NCI-H2227 treated with DMSO at 0.1 percent for 48 hours (cell line): ENCODE results near the gene ROMO1.

Experiments
- DNase-seq: peaks from one replicate; lab custom pipeline; 2025; lab: John Stamatoyannopoulos, UW

The ROMO1 gene

DNA sequence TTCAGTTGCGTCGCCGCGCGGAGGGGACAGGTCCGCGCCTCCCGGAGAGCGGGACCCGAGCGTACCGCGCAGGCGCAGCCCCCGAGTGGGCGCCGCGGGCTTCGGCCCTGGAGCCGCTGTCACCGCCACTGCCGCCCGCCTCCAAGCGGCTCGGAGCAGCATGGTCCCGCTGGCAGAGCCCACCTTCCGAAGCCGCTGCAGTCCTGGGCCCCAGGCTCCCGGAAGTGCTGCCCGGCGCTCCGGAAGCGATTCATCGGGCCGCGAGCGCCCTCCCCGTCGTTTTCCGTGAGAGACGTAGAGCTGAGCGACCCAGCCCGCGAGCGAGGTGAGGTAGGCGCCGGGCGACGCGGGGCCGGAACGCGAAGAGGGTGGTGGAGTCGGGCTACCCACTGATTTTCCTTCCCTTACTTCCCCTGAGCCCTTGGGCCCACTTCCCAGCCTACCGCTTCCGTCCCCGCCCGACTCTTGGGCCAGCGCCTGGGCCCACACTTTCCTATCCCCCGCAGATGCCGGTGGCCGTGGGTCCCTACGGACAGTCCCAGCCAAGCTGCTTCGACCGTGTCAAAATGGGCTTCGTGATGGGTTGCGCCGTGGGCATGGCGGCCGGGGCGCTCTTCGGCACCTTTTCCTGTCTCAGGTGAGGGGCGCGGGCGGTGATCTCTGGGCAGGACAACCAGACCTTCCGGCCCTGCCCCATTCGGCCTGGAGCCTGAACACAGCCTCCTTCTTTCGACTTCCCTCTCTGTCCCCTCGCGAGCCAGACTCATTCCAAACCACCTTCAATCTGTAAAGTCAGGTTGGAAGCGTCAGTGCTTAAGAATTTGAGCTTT, at the start of gene ROMO1, which contains the start of gene NFS1:
ROMO1 (plus strand) TSS at position 279 of the 830 bp plus-strand sequence; CDS start at position 507, 228 bp downstream.
NFS1 (minus strand) TSS at position 226 of the 830 bp plus-strand sequence; CDS start at position 162, 64 bp downstream.
- peak; percentile 85 for DNase-seq

DNA sequence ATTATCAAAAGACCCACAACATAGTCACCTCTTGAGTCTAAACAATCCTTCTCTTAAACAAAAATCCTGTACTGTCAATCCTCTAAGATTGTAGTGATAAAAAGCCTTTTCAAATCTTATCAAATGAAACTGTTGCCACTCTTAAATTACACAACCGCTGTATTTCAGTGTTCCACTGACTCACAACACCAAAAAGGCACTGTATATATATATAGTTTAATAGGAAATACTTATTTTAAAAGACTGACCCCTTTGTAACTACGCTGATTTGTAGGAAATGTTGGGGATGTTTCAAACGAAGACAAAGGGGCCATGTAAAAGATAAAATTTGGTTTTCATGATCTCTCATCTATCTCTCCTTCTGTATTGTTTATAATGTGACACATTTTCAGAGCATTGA, 48.6 kb upstream of the ROMO1 start:
- DNase-seq = no peak

DNA sequence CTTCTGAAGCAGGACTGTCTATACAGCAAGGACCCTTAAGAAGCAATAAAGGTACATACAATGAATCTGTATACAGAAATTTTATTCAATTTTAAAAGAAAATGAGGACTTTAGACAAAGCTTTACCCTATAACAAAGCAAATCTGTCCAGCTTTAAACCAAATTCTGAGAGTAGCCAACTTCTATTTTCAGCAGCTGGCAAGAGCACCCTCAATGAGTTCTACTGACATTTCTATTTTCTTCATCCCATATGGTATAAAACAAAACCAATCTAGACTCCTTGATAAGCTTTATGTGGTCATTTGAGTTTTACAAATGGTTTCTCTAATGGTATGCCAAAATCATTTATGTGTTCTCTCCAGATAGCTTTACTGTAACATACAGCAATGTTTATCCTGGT, 47.2 kb upstream of the ROMO1 start:
- no peak for DNase-seq

DNA sequence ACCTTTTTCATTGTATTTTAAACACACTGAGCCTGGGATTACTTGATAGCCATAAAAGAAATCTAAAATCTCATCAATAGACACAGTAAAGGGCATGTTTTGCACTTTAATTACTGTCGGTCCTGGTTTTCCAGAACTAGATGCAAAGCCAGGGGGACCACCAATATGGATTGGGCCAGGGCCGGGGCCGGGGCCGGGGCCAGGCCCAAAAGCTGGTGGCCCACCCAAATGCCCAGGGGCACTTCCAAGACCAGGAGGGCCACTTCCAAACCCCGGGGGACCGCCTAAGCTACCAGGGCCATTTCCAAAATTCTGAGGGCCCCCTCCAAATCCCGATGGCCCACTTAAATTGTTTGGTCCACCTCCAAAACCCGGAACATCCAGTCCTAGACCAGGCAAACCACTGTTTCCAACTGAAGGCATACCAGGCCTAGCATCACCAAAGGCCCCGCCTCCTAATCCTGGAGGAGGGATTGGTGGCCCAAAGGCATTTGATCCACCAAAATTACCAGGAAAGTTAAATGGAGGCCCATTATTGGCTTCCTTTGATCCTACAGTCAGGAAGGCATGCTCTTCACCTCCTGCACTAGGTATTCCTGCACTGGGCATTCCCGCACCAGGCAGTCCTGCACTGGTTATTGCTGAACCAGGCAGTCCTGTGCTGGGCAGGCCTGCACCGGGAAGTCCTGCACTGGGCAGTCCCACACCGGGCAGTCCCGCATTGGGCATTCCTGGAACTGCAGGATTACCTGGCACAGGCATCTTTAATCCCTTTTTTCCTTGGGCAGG, 46.4 kb upstream of the ROMO1 start:
- DNase-seq = no peak

DNA sequence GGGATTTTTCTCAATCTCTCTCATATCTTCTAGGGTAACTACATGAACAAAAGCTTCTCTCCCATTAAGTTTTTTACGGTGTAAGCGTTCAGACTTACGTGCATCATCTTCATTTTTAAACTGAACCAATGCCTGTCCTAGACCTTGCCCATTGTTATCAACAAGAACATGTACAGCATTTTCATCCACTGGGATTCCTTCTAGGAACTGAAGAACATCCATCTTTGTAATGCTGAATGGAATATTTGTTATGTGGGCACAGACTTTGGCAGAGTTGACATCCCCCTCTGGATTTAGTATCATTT, 45.8 kb upstream of the ROMO1 start:
- DNase-seq = no peak

DNA sequence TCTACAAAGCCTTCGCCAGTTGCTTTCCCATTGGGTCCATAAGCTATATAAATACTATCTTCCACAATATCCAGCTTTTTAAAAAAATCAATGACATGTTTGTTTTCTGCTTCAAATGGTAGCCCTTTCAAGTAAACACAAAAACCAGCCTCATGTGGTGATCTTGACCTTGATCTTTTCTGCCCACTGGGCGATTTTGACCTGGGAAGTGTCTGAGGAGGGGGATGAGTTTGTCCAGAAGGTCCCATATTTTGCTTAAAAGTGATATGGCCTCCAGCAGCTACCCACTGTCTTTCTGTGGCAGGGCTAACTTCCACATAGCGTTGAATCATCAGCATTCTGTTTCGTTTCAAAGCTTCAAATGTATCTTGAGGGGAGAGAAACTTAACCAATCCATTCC, 45.3 kb upstream of the ROMO1 start:
- no peak for DNase-seq

DNA sequence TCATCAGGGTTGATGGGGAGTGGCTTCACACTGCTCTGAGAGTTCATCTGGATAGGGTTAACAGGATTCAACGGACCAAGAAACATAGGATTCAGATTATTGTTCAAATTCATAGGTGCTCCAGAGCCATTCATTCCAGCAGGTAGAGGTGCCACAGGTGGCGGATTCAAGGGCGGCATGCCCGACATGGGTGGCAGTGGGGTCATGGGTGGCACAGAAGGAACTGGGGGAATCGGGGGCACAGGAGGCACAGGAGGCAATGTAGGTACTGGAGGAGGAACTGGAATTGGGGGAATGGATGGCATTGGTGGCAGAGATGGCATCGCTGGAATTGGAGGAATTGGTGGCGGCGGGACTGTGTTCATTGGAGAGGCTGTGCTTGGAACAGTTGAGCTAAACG, 44.8 kb upstream of the ROMO1 start:
- no peak for DNase-seq

DNA sequence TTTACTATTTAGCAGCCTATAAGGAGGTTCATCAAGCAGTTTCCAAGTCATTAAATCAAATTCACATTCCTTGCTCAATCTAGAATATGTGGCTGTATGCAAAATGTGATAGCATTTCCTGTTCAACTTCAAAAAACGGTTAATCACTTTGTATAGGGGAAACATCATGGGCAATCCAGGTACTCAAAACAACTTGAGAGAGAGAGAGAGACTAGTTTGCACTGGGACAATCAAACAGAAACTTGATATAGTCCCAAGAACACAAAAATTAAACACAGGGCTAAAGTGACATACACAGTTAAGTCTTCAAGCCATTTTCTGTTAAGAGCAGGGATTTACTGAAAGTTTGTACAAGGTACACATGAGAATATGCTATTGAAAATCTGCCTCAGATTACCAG, 41.9 kb upstream of the ROMO1 start:
- DNase-seq = no peak

DNA sequence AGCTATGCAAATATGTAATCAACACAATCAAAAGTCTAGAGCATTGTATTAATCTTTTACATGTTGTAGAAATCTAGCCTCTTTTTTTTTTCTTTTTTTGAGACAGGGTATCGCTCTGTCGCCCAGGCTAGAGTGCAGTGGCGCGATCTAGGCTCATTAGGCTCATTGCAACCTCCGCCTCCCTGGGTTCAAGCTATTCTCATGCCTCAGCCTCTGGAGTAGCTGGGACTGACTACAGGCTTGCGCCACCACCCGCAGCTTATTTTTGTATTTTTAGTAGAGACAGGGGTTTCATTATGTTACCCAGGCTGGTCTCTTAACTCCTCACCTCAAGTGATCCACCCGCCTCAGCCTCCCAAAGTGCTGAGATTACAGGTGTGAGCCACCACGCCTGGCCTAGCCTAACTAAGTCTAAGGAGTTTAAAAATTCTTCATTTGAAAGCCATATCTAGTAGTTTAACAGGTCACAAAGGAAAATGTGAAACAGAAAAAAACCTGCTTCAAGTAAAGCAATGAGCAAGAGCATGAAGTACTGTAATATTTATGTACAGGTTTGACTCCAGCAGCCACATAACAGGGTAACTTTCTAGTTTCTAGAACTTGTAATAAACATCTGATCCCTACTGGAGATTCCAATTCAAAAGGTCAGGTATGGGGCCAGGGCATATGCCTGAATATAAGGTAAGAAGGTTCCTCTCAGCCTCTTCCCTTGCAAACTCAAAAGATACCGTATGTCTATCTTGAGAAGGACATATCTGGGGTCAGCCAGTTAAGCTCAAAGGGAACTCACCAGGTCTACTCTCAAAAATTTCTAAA, 38.9 kb upstream of the ROMO1 start:
- DNase-seq = no peak

DNA sequence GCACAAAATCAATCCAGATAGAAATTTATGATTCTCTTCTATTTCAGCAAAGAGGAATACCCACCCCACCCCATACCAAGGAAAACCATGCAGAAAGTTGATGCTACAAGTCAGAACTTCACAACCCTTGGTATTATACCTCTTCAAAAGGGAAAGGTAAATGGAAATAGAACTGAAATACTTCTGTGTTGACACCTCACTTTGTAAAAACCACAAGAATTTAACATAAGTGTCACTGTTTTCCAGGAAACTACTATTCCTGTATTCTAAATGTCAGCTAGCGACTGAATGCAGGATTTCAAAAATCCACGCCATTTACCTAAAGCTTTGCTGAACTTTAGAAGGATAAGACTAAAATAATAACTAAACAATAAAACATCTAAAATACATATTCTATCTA, 38.2 kb upstream of the ROMO1 start:
- DNase-seq = no peak

DNA sequence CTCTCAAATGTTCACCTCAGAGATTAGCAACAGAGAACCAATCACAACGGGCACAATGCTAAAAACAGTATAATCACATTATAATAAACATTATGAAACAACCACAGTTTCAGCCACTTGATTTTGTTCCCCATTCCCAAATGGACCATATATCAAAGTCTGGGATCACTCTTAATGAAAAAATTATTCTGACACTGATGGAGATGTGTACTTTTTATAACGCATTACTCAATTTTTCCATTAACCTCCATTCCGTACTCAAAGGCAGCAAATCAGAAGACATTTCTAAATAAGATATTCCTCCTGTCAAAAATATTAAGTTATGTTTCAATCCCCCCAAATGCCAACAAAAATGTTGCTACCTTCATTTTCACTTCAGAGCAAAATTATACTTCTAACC, 37.3 kb upstream of the ROMO1 start:
- DNase-seq = no peak

DNA sequence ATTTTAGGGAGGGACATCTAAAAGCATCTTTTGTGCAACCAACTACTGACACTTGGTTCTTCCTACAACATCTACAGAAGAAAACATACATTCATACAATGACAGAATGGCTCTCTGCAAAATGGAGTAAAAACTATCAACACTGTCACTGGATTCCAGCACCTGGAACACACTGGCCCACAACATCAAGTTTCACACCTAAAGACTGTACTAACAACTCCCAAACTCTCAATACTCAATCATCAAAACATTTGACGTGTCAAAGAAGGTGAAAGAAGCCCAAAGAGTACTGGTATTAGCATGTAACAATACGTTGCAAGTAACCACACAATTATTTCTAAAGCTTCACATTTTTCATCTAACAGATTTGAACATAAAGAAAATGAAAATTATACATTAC, 36.7 kb upstream of the ROMO1 start:
- no peak for DNase-seq

DNA sequence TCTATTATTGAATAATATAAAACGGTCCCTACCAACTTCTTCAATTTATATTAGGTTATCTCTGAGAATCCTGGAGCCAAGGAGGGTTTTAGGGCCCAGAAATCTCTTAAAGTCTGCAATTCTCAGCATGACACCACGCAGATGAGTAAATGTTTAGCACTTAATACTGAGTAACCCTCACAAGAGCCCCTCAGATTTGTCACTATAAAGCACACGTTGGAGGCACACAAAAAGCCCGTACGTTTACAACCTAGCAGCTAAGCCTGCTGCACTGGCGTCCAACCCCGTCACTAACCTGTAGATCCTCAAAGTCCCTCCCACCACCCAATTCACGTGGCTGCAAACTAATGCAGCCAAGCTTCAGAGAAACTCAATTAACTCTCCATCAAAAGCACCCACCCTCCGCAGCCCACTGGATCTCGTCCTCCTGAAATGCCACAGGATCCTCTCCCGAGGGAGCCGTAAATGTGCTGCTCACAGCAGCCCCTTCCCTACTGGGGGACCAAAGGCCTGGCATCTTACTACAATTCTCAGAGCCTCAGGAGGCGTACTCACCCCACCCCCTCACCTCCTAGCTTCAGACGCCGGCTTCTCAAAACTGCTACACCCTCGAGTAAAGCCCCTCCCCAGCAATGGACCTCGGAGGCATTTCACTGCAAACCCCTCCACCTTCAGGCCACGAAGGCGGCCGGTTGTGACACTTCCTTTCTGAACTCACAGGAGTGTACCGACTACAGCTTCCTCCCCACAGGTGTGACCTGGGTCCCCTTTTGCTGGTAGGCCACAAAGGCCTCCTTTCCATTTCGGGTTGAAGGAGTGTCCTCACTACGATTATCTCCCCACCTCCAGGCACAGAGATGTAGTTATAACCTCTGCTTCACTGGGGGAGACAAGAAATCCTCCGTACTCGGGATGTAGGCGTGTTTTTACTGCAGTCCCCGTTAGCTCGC, 35.4 kb upstream of the ROMO1 start:
- peak; percentile 62 for DNase-seq

DNA sequence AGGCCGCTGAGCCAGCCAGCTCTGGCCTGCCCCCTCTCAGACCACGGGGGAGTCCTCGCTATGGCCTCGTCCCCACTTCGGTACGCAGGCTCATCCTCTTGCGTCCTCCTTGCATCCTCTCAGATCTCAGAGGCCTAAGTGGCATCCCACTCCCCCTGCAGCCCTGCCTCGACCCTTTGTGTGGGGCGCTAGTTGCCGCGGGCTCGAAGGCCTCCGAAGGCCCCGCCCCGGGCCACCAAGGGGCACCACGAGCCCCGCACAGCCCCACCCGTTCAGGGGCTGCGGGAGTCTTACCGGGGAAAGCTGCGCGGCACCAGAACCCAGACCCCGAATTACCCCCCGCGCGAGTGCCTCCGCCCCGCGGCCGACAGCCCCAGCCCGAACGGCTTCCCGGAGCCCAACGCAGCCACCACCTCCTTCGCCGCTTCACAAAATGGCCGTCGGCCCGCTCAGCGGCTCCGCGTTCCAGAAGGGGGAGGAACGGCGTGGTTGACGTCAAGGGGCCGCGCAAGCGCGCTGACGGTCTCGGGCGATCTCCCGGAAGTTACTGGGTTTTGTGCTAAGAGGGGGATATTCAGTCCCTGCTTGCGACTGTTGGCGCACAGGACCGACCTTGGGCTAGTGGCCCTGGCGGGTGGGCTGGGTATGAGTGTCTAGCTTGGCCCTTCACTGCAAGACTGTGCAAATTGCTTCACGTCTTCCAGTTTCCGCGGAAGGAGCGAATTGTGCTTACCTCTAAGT, 34.6 kb upstream of the ROMO1 start, which contains the start of the genes CPNE1 and RBM12:
CPNE1 (minus strand) TSS at position 435 of the 741 bp plus-strand sequence. CDS start 31,977 bp downstream, outside the sequence.
RBM12 (minus strand) TSS at position 435 of the 741 bp plus-strand sequence. CDS start 9,578 bp downstream, outside the sequence.
- peak; percentile 96 for DNase-seq

DNA sequence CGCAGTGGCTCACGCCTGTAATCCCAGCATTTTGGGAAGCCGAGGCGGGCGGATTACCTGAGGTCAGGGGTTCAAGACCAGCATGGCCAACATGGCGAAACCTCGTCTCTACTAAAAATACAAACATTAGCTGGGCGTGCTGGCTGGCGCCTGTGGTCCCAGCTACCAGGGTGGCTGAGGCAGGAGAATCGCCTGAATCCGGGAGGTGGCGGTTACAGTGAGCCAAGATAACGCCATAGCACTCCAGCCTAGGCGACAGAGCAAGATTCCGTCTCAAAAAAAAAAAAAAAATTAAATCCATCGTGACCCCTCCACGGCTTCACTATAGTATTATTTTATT, 33.3 kb upstream of the ROMO1 start:
- no peak for DNase-seq

DNA sequence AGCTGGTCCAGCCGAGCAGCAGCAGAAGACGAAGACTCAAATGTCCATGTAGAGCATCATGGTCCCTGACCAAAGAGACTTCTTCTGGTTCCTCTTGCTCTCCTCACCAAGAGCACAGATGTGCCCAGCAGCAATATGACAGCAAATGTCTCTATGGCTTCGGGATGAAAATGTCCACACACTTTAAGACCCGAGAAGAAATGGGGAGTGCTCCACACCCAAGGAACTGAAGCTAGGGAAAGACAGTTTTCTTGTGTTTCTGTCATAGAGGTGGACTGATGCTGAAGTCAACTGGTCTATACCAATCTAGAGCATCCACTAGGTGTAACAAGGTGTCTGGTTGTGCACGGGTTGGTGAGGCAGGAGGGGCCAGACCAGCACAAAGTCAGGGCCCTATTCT, 30.0 kb upstream of the ROMO1 start:
- no peak for DNase-seq

DNA sequence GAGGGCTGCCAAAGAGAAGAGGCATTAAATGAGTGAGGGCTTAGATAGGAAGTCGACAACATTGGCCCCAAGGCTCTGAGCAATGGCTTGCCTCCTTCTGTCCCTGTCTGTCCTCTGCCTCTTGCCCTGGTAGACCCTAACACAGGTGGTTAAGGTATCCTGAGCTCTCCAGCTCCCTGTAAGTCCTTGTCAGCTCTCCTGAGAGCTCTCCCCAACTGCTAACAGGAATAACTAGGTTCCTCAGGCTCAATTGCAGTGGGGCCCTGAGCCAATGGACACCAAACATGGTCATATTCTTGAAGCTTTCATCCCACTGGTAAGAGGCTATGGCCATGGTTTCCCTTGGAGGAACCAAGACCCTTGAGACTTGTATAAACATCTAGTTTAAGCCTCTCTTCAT, 29.5 kb upstream of the ROMO1 start:
- DNase-seq = no peak

DNA sequence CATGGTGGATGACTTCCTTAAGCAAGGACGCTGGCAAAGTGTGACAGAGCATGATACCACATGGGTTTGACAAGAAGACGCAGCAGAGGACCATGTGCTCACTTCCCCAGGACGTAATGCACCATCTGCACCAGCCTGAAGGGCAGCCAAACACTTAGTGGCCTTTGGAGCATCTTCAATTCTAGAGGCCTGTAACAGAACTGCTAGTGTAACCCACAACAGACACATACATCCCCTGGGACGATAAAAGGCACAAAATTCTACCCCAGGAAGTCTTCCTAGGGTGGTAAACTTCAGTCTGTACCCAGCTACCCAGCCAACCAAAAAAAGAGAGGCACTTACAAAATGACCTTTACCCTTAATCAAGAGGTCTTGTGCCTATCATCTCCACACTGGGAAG, 25.3 kb upstream of the ROMO1 start:
- no peak for DNase-seq

DNA sequence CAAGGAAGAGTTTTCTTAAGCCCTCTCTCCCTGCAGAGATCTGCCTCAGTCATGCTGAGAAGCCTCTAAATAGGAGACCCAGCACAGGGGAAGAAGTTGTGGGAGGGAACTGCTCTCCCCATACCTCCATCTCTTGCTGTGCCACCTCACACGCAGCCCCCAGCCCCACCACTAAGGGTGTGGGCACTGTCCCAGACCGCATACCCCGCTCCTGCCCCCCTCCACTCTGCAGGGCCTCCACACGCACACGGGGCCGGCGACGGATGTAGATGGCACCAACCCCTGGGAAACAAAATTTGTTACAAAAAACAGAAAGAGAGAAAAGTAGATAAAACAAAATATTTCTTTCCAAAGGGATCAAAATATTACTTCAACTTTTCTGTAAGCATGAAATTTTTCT, 24.3 kb upstream of the ROMO1 start:
- no peak for DNase-seq

DNA sequence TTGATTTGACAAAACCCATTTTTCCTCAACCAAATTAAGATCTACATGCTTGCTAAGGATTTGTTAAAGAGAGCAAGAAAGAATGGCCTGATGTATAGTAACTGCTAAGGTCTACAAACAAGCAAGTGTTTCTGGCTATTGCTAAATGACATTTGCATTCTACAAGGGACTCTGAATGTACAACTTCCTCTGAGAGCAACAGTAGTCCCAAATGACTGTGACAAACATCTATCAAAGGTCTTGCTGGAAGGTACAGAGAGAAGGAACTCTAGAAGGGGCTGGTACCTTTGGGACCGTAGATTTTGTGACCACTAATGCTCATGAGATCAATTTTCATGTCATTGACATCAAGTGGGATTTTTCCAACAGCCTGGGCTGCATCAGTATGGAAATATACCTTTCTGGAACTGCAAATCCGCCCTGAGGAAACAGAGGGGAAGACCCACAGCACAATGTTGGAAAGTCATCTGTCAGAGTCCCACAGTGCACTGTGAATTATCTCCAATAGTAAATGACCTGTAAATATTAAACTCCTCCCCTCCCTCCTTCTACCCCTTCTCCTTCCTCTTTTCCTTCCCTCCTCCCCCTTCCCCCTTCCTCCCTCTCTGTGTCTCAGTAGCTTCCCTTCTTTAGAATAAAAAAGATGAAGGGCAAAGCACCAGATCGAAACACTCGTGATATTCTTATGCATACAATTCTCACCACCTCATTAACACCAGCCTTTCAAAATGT, 18.6 kb upstream of the ROMO1 start:
- no peak for DNase-seq
